GM19238 (cell line): ENCODE data around the gene LRSAM1.

Source experiments
- DNase-seq: peaks from one replicate; pipeline ENCODE4 v3.0.0; 2011; ENCODE audit warnings: low spot score; ENCODE audit not compliant: insufficient read length

LRSAM1 gene

GRCh38 chr9:127550751-127551150 is 99.4 kb downstream of the LRSAM1 start:
- DNase-seq = no peak
